GM18873 (cell line): ENCODE data around the gene CDC34.

Experiments used
- ATAC-seq: cut with Tn5 transposase; IDR thresholded peaks from one replicate; pipeline ENCODE4 v1.9.1; 2021; ENCODE audit warnings: mild to moderate bottlenecking, moderate library complexity, moderate number of reproducible peaks; ENCODE audit not compliant: unreplicated experiment, low FRiP score

Gene CDC34

DNA sequence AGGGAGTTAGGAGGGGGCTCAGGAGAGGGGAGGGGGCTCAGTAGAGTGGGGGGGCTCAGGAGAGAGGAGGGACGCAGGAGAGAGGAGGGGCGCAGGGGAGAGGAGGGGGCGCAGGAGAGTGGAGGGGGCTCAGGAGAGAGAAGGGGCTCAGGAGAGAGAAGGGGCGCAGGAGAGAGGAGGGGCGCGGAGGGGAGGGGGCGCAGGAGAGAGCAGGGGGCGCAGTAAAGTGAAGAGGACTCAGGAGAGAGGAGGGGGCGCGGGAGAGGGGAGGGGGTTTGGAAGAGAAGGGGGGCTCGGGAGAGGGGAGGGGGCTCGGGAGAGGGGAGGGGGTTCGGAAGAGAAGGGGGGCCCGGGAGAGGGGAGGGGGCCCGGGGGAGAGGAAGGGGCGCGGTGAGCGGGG lies 34.6 kb upstream of the CDC34 start:
- ATAC-seq: no peak

GRCh38 chr19:497491-497868 lies 34.1 kb upstream of the CDC34 start:
- no peak for ATAC-seq

DNA sequence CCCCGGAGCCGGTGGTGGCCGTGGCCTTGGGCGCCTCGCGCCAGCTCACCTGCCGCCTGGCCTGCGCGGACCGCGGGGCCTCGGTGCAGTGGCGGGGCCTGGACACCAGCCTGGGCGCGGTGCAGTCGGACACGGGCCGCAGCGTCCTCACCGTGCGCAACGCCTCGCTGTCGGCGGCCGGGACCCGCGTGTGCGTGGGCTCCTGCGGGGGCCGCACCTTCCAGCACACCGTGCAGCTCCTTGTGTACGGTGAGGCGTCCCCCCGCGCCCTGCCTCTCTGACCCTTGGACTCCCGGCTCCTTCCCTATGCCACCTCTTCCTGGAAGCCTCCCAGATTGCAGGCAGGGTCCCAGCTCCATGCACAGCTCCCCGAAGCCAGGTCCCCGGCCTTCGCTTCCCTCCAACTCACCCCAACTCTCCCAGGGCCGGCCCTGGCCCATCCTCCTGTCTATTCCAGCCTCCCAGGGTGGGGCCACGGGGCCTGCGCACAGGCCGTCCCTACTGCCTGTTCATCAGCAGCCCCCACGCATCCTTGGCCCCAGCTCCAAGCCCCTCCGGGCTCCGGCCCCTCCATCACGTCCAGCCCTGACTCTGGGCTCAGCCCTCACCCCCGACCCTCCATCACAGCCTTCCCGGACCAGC lies 33.6 kb upstream of the CDC34 start:
- no peak for ATAC-seq

- ATAC-seq: no peak
These were observed 33.1 kb upstream of the CDC34 start for GRCh38 chr19:498511-498891.

- ATAC-seq: no peak
These were observed 32.5 kb upstream of the CDC34 start for GRCh38 chr19:498977-499623.

DNA sequence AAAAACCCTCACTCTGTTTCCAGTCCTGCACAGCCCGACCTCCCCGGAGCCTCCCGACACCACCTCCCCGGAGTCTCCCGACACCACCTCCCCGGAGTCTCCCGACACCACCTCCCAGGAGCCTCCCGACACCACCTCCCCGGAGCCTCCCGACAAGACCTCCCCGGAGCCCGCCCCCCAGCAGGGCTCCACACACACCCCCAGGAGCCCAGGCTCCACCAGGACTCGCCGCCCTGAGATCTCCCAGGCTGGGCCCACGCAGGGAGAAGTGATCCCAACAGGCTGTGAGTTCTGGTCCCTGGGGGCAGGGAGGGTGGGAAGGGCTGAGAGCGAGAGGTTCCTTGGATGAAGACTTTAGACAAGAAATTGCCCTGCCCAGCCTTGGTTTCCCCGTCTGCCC lies 29.9 kb upstream of the CDC34 start:
- no peak for ATAC-seq

DNA sequence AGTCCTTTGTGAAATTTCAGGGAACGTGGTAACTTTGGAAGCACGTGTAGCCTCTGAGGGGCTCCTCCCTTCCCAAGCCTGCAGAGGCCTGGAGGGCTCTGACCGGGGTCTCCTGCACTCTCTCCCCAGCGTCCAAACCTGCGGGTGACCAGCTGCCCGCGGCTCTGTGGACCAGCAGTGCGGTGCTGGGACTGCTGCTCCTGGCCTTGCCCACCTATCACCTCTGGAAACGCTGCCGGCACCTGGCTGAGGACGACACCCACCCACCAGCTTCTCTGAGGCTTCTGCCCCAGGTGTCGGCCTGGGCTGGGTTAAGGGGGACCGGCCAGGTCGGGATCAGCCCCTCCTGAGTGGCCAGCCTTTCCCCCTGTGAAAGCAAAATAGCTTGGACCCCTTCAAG lies 26.9 kb upstream of the CDC34 start:
- no peak for ATAC-seq

- peak; percentile 60 for ATAC-seq
These were observed 24.9 kb upstream of the CDC34 start for GRCh38 chr19:506404-507285.

DNA sequence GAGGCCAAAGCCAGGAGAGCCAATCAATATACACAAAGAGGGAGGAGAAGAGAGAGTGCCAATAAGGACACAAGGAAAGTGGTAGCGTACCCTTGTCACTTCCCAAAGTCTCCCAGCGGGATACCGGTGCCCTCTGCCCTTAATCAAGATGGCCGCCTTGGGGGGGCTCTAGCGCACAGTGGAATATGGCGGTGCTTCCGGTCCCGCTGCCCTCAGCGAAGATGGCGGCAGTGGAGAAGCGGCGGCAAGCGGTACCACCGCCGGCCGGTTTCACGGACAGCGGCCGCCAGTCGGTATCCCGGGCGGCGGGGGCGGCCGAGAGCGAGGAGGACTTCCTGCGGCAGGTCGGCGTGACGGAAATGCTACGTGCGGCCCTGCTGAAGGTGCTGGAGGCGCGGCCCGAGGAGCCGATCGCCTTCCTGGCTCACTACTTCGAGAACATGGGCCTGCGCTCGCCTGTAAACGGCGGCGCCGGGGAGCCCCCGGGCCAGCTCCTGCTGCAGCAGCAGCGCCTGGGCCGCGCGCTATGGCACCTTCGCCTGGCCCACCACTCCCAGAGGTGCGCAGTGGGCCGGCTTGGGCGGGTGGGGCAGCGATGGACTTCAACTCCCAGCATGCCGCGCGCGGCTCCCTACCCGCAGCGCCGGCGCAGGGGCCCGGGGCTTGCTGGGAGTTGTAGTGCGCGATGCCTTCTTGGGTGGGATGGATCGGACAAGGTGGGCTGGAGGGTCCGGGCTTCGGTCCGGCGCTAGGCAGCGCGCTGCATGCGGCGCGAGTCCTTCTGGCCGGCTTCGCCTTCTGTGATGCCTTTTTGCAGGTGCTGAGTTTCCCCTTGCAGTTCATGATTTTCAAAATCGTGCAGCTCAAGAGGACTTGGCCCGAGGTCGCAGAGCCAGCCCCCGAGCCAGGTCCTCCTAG lies 24.0 kb upstream of the CDC34 start, which contains the start of gene TPGS1:
Gene TPGS1 (plus strand): TSS at position 212 of the 918 bp plus-strand sequence. CDS start 10 bp downstream, at position 222.
- peak; percentile 54 for ATAC-seq

- ATAC-seq: no peak
These were observed 23.1 kb upstream of the CDC34 start for GRCh38 chr19:508204-509150.

- no peak for ATAC-seq
These were observed 20.9 kb upstream of the CDC34 start for GRCh38 chr19:510606-511100.

GRCh38 chr19:511101-511851 lies 20.3 kb upstream of the CDC34 start:
- ATAC-seq: no peak

GRCh38 chr19:512547-513365 lies 18.8 kb upstream of the CDC34 start:
- ATAC-seq: no peak

DNA sequence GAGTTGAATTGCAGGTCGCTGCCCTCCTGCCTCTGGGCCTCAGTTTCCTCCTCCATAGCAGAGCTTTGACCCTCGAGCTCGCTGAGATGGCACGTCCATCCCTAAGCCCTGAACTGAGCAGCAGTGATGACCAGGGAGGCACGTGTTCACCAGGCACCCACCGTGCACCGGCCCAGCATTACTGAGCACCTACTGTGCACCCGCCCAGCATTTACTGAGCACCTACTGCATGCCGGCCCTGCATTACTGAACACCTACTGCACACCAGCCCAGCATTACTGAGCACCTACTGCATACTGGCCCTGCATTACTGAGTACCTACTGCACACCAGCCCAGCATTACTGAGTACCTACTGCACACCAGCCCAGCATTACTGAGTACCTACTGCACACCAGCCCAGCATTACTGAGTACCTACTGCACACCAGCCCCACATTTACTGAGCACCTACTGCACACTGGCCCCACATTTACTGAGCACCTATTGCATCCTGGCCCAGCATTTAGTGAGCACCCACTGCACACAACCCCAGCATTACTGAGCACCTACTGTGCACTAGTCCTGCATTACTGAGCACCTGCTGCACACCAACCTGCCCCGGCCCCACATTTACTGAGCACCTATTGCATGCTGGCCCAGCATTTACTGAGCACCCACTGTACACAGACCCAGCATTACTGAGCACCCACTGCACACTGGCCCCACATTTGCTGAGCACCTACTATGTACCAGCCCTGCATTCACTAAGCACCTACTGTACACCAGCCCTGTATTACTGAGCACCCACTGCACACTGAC lies 18.0 kb upstream of the CDC34 start:
- ATAC-seq: no peak

GRCh38 chr19:514166-514663 lies 17.3 kb upstream of the CDC34 start:
- ATAC-seq: no peak

- no peak for ATAC-seq
These were observed 13.6 kb upstream of the CDC34 start for GRCh38 chr19:517721-518597.
